Activated gamma-delta T cell treated with Interleukin-2 at 50 U/mL for 16 hours (primary cell): ENCODE results near the gene ZNF683.
A peak's percentile ranks its signal among the peaks of the same experiment; 100 is the strongest.
"Not testable (repeated sequence)": the region's sequence is repeated elsewhere in the genome, so short reads cannot be mapped to it uniquely, and the experiment has no call there.

Source experiments
- DNase-seq: peaks from one replicate; pipeline ENCODE4 v3.0.0-alpha.2; 2020

The ZNF683 gene

DNA sequence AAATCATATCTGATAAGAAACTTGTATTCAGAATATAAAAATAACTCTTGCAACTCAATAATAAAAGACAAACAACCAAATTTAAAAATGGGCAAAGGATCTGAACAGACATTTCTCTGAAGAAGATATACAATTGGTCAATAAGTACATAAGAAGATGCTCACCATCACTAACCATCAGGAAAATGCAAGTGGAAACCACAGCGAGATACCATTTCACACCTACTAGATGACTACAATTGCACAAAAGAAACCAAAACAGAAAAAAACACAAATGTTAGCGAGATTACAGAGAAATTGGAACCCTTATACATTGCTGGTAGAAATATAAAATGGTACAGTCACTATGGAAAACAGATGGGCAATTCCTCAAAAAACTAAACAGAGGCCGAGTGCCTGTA, 11.5 kb upstream of the ZNF683 start:
- no peak for DNase-seq

- no peak for DNase-seq
Observed at GRCh38 chr1:26378879-26379251, 6.3 kb upstream of the ZNF683 start.

- DNase-seq, result peak; percentile 86
Observed at GRCh38 chr1:26378088-26378878, 5.7 kb upstream of the ZNF683 start.

- no peak for DNase-seq
Observed at GRCh38 chr1:26376050-26376449, 3.5 kb upstream of the ZNF683 start.

DNA sequence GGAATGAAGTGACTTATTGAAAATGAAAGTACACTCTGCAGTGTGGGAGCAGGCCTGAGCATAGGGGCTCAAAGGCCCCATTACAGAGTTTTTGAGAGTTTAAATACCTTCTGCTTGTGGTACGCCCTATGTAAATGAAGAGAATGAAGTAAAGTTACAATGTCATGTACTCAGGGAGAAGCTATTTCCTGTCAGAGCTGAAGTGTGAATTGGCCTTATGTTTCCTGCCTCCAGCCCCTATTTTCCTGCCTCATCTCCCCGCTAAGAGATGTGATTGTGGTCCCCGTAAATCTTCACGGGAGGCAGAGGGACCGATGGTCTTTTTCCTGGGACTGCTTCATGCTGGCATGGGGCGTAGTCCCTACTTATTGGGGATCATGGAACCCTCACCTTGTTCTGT, 2.5 kb upstream of the ZNF683 start:
- no peak for DNase-seq

DNA sequence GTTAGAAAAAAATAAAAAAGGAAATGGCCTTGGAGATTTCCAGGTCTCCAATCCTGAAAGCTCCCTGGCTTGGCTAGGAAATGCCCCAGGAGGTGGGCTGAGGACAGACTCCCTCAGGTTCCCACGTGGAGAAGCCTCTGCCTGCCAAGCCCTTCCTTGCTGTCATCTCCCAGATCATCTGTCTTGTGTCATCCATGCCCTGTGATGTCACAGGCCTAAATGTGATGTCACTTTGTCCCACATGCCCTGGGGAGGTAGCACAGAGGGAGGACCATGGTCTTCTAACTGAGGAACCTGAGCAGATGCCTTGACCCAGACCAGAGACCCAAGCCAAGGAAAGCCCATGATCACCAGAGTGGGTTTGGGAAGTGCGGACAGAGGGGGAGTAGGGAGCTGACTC, 1.8 kb upstream of the ZNF683 start:
- not testable (repeated sequence) for DNase-seq

GRCh38 chr1:26373789-26374188, 1.2 kb upstream of the ZNF683 start:
- DNase-seq, result no peak

DNA sequence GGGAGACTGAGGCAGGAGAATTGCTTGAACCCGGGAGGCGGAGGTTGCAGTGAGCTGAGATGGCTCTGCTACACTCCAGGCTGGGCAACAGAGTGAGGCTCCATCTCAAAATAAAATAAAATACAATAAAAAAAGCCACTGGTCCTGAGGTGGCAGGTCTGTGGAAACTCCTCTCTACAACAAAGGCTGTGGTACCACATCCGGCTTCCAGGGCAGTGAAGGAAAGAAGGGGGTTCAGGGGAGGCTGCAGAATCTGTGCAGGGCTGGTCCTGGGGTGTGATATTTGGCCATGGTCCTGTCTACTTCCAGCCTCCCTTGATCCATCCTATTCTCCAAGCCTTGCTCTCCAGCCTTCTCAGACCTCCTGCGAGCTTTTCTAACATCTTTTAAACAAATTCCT, 731 bp upstream of the ZNF683 start:
- peak; percentile 56 for DNase-seq

GRCh38 chr1:26372039-26372438, 511 bp downstream of the ZNF683 start:
- no peak for DNase-seq

DNA sequence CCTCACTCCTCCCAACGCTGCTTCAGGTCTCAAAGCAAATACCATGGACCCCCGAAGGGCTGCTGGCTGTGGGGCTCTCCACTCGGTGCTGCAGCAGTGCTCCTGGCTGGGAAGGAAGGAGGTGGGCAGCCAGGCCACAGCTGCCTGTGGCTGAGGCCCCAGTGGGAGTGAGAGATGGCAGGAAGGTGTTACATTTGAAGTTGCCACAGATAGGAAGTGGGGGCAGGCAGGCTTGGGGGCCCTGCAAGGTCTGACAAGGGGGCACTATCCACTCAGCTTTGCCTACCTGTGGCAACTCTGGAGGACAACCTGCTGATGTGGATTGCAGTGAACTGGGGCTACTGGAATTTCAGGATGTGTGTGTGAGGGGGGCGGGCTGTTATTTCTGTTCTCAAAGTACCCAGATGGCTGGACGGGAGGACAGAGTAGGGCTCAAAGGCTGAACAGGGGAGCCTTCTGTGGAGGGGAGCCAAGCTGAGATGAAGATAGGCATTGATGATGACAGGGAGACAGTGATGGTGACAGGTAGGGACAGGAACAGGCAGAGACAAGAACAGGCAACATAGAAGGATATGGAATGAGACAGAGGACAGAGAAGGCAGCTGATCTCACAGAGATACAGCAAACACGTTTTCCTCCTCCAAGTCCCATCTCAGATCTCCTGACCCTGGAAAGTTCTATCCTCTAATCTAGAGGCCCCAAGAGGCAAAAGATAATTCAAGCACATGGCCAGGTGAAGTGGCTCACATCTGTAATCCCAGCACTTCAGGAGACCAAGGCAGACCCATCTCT, 1.8 kb downstream of the ZNF683 start:
- DNase-seq, result peak; percentile 58

- DNase-seq, result no peak
Observed at GRCh38 chr1:26368486-26368885, 4.1 kb downstream of the ZNF683 start.

- no peak for DNase-seq
Observed at GRCh38 chr1:26368006-26368405, 4.5 kb downstream of the ZNF683 start.

GRCh38 chr1:26367441-26367840, 5.1 kb downstream of the ZNF683 start:
- no peak for DNase-seq

DNA sequence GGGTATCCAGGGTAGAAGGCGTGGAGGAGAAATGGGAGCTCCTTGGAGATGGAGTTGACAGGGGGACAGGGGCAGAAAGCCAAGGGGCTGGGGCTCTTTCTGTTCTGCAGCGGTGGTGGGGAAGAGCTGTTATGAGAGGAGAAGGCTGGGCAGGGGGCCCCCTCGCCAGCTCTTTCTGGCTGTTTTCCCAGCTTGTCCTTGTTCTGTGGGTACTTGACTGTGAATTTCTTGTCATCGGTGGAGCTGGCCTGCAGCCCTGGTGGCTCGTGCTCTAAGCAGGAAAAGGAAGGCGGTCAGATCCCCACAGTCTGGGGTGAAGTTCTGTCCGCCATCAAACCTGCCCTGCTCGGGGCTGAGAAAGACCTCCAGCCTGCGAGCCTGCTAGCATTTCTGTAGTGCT, 7.6 kb downstream of the ZNF683 start:
- DNase-seq, result no peak

DNA sequence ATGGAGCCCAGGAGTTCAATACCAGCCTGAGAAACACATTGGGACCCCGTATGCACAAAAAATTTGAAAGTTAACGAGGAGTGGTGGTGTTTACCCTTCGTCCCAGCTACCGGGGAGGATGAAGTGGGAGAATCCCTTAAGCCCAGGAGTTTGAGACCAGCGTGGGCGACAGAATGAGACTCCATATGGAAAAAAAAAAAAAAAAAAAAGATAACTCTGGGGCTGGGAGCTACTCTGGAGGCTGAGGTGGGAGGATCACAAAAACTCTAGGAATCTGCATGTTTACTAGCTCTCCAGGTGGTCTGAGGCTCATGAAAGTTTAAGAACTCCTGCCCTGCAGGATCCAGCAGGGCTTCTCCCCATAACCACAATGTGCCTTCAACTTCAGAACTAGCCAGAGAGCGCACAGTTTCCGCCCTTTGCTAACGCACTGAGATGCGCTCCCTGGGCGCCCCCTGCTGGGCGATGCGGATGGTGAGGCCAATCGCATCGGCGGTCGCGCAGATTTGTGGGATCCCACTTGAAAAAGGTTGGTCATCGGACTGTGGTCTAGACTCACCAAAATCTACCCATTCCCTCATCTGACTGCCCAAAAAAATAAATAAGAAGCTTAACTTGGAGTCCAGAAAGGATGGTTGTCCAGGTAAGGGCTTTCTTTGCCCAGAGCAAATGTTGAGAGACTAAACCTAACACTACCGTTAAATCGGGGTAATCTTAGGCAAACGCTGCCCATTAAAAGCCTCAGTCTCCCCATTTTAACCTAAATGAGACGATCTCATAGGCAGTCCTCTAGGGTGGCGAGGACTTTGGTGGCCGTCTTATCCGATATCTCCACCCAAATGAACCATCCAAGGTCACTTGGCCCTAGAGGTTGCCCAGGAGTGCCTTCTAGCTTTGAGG, 8.8 kb downstream of the ZNF683 start:
- peak; percentile 85 for DNase-seq

DNA sequence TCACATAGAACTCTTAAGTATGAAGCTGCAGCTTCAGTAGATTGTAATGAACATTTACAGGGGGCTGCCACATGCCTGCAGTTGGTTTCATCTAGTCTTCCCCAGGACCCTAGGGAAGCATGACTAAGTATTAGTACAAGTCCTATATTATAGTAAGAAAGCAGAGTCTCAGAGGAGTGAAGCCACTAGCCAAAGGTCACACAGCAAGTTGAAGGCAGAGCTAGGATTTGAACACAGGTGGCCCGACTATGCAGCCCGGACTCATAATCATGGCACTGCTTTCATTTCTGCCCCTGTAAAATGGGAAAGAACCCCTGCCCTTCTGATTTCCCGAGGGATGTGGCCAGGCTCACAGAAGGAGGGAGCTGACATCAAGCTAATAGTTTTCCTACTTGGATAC, 10.2 kb downstream of the ZNF683 start:
- no peak for DNase-seq

GRCh38 chr1:26361605-26362122, 10.9 kb downstream of the ZNF683 start:
- no peak for DNase-seq

- no peak for DNase-seq
Observed at GRCh38 chr1:26360807-26361604, 11.5 kb downstream of the ZNF683 start.

GRCh38 chr1:26359981-26360806, 12.4 kb downstream of the ZNF683 start:
- peak; percentile 52 for DNase-seq

DNA sequence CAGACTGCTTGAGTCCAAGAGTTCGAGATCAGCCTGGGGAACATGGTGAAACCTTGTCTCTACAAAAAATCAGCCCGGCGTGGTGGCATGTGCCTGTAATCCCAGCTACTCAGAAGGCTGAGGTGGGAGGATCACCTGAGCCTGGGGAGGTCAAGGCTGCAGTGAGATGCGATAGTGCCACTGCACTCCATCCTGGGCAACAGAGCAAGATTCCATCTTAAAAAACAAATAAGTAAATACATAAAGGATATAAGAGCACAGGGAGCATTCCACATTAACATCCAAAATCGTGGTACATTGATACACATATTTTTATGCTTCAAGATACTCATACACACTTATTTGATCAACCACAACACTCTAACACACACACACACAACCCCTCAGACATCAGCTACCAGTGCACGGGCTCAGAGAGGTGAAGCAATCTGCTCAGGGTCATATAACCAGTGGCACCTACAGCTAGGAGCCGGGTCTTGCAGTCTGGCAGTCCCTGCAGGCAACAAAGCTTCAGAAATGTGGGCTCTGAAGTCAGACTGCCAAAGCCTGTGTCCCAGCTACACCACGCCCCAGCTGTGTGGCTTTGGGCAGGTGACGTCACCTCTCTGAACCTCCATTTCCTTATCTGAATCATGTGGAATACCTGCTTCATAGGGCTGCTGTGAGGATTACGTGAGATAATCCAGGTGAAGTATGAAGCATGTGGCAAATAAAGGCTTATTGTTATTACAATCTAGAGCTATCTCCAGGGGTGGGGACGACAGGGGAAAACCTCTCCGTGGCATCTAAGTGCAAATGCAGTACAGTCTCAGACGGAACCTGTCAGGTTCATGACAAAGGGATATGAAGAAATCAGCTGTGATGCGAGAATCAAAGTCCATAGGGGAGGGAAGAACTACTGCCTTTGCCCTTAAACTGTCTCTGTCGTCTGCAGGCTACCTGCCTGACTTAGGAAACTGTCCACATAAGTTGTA, 13.9 kb downstream of the ZNF683 start:
- peak; percentile 62 for DNase-seq
